ENCODE results near the gene EMC8.
"Not testable (repeated sequence)": the region's sequence is repeated elsewhere in the genome, so short reads cannot be mapped to it uniquely, and the experiment has no call there.

Gene EMC8

GRCh38 chr16:85834741-85835140 is 35.4 kb upstream of the EMC8 start:
- no peak for FAIRE-seq

GRCh38 chr16:85833219-85833920 is 34.0 kb upstream of the EMC8 start:
- no peak for FAIRE-seq

- no peak for FAIRE-seq
Observed at GRCh38 chr16:85832570-85833218, 33.4 kb upstream of the EMC8 start.

- no peak for FAIRE-seq
Observed at GRCh38 chr16:85830821-85831220, 31.5 kb upstream of the EMC8 start.

- no peak for FAIRE-seq
Observed at GRCh38 chr16:85829751-85830445, 30.6 kb upstream of the EMC8 start.

- FAIRE-seq: no peak
Observed at GRCh38 chr16:85829171-85829719, 29.9 kb upstream of the EMC8 start.

GRCh38 chr16:85828166-85828565 is 28.8 kb upstream of the EMC8 start:
- no peak for FAIRE-seq

- no peak for FAIRE-seq
Observed at GRCh38 chr16:85826686-85827247, 27.4 kb upstream of the EMC8 start.

GRCh38 chr16:85825326-85825725 is 26.0 kb upstream of the EMC8 start:
- FAIRE-seq: no peak

- FAIRE-seq: no peak
Observed at GRCh38 chr16:85824161-85825135, 25.1 kb upstream of the EMC8 start.

GRCh38 chr16:85823328-85823920 is 24.1 kb upstream of the EMC8 start:
- no peak for FAIRE-seq

GRCh38 chr16:85822145-85822544 is 22.8 kb upstream of the EMC8 start:
- no peak for FAIRE-seq

- no peak for FAIRE-seq
Observed at GRCh38 chr16:85821390-85822135, 22.2 kb upstream of the EMC8 start.

GRCh38 chr16:85820604-85821372 is 21.4 kb upstream of the EMC8 start:
- FAIRE-seq: no peak

GRCh38 chr16:85819771-85820170 is 20.4 kb upstream of the EMC8 start:
- no peak for FAIRE-seq

GRCh38 chr16:85819245-85819644 is 19.9 kb upstream of the EMC8 start:
- no peak for FAIRE-seq

GRCh38 chr16:85817195-85817594 is 17.9 kb upstream of the EMC8 start:
- FAIRE-seq: not testable (repeated sequence)

- no peak for FAIRE-seq
Observed at GRCh38 chr16:85816159-85816558, 16.8 kb upstream of the EMC8 start.

- FAIRE-seq: no peak
Observed at GRCh38 chr16:85812811-85813700, 13.7 kb upstream of the EMC8 start.

Data from A204.1 (cell line).